GM19395 (cell line): Measurements from ENCODE around the gene NACC1.
"Not testable (repeated sequence)": the region's sequence is repeated elsewhere in the genome, so short reads cannot be mapped to it uniquely, and the experiment has no call there.

Experiments used
- ATAC-seq: cut with Tn5 transposase; IDR thresholded peaks from one replicate; pipeline ENCODE4 v1.9.1; 2021; ENCODE audit warnings: mild to moderate bottlenecking, moderate library complexity; ENCODE audit not compliant: unreplicated experiment

The NACC1 gene

DNA sequence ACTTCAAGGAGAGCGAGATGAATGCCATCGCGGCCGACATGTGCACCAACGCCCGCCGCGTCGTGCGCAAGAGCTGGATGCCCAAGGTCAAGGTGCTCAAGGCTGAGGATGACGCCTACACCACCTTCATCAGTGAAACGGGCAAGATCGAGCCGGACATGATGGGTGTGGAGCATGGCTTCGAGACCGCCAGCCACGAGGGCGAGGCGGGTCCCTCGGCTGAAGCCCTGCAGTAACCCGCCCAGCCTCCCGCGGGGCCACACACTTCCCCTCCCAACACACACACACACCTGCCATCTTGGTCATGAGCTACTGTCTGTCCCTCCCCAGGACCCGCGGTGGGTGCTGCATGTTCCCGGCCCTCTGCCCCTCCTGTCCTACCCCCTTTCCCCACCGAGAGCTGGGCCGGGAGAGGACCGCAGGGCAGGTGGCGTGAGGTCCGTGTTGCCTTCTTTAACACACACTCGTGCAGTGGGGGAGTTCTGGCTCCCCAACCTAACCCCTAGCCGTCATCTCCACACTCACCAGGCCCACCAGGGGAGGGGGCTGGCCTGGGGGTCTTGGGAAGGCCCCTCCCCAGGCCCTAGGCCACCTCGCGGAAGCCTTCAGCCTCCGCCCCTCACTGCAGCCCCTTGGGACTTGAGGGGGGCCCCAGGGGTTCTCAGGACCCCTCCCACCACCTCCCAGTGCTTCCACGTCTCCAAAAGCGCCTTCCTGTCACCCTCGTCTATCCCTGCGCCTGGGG, 20.3 kb downstream of the NACC1 start:
- ATAC-seq, result no peak

DNA sequence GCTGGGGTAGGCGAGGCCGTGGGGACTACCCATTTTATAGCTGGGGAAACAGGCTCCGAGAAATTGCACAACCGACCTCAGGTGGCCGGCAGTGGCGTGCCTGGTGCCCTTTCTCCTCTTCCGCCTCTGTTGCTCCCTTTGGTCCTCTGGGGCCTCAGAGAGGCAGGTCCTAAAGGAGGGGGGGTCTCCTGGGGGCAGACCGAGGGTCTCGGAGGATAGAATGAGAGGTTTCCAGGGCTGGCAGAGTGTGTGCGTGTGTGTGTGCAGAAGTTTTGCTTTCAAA, 20.8 kb downstream of the NACC1 start:
- no peak for ATAC-seq

DNA sequence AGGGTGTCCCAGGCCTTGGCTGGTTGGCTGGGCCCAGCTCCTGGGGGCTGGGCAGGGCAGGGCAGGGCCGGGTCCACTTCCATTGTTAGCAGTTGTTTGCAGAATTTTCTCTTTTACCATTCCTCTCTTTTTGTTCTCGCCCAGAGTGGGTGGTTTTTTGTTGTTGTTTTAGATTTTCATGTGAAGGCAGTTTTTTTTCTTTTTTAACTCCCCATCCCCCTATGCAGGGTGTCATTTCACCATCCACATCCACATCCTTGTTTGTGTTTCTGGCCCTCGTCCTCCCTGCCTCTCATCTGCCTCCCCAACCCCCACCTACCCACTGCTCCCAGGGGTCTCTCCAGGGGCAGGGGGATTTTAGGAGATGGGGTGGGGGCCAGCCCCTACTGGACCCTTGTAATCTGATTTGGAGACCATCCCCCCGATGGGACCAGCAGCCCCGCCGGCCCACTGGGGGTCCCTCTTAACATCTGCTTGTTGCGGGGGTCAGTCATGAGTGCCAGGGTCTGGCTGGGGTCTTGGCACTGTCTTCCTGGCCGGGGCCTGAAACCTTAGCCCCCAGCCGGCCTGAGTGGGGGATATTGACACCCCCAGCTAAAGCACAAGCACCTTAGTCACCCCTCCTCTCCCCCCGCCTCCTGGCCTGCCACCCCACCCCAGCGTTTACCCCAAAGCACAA, 21.7 kb downstream of the NACC1 start:
- no peak for ATAC-seq

DNA sequence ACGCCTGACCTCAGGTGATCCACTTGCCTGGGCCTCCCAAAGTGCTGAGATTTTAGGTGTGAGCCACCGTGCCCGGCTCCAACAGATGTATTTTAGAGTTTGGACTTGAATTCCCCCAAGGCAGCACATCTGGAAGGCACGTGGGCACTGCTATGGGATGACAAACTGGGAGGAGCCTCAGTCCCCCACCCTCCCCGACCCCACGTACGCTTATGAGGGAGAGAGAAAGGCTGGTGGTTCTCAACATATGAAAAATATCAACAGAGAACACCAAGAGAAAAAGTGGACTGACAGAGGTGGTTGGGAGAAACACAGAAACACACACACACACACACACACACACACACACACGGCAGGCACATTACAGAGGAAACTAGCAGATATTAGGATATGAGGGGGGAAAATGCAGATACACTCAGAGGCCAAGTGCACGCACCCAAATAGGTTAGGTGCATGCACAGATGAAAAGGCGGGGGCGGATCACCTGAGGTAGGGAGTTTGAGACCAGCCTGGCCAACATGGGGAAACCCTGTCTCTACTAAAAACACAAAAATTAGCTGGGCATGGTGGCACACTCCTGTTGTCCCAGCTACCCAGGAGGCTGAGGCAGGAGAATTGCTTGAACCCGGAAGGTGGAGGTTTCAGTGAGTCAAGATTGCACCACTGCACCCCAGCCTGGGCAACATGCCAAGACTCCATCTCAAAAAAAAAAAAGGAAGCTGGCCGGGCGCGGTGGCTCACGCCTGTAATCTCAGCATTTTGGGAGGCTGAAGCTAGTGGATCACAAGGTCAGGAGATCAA, 28.9 kb downstream of the NACC1 start:
- no peak for ATAC-seq

DNA sequence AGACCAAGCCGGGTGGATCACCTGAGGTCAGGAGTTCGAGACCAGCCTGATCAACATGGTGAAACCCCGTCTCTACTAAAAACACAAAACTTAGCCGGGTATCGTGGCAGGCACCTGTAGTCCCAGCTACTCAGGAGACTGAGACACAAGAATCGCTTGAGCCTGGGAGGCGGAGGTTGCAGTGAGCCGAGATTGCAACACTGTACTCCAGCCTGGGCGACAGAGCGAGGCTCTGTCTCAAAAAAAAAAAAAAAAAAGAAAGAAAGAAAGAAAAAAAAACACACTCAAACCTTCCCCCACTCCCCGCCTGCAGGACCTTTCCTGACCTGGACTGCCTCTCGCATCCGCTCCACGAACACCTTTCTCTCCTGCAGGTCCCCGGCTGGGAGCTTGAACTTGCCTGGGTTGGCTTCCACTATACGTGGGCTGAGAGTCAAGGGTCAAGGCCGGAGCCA, 31.1 kb downstream of the NACC1 start:
- not testable (repeated sequence) for ATAC-seq

DNA sequence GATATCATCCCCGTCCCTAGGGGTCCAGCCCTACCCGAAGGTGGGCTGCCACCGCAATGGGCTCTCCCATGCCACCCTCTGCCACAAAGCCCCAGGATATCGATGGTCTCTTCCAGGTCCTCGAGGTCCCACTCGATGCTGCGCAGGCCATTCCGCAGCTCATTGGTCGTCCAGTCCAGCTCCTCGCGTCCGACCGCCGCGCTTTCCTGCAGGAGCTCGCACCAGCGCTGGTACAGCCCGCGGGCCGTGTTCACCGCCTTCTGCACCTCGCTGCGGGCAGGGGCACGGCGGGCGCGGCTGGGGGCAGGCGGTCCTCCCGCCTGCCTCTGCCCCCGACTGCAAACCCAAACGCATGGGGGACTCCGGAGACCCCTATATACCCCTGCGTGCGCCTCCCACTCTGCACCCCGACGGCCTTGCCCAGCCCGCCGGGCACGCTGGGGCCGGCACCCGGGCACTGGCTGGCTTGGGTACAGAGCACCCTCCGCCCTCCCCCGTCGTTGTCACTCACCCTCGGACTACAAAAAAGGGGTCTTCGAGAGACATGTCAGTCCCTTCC, 31.6 kb downstream of the NACC1 start:
- peak; percentile 2 for ATAC-seq

DNA sequence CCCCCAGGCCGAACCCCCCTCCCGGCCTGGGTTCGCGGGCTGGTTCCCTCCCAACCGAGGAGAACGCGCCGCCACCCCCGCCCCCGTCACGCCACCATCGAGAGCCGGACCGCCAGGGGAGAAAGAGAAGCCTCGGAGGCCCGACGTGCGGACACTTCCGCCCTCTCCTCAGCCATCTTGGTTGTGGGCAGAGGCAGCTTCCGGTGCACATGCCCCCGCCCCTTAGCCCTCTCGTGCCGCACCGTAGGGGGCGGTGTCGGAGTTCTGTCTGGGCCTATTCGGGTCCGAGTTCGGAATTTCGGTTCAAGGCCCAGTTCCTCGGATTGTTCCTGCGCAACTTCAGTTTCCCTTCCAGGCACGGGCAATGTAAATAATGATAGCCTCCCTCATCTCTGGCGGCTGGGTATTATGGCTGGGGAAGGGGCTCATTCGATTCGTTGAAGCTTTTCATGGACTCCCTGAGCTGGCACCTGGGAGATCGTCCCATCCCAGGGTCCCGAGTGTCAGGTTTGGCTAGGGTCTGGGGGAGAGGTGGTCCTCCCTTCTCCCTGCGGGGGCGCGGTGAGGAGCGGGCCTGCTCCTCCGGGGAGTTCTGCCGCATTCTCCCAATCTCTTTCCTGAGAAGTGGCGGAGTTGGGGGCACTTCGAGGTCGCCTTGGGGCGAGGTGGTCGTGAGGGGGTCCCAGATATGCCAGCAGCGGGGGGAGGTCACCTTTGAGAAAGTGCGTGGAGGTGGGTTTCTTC, 32.3 kb downstream of the NACC1 start, which contains the start of the genes IER2 and STX10:
IER2 (plus strand) TSS at position 225 of the 744 bp plus-strand sequence. CDS start 2,776 bp downstream, outside the sequence.
STX10 (minus strand) TSS at position 189 of the 744 bp plus-strand sequence. CDS start 202 bp downstream, outside the sequence.
- peak; percentile 43 for ATAC-seq

DNA sequence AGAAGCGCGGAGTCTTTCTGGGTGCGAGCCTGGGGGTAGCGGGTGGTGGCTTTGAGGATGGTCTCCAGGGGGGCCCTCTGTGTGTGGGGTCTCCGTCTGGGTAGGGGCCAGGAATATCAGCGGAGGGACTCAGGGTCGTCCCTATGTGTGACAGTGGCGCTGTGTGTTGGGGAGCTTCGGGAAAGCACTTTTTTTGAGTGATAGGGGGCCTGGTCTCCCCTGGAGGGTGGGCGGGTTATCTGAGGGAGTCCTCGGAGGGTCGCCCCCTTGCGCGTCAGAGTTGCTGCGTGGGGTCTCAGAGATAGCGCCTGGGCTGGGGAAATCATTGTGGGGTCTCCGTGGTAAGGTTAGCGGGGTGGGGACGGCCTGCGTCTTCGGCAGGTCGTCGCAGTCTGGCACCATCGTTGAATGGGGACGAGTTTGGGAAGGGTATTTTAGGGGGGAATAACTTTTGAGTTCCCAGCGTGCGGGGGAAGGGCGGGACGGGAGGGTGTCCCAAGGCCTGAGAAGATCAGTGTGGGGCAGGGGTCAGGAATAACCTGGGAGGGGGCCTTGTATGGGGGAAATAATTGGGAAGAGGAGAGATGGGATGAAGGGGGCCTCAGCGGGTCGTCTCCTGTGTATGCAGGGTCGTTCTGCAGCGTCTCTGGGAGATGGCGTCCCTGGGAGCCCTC, 33.0 kb downstream of the NACC1 start:
- ATAC-seq, result no peak

DNA sequence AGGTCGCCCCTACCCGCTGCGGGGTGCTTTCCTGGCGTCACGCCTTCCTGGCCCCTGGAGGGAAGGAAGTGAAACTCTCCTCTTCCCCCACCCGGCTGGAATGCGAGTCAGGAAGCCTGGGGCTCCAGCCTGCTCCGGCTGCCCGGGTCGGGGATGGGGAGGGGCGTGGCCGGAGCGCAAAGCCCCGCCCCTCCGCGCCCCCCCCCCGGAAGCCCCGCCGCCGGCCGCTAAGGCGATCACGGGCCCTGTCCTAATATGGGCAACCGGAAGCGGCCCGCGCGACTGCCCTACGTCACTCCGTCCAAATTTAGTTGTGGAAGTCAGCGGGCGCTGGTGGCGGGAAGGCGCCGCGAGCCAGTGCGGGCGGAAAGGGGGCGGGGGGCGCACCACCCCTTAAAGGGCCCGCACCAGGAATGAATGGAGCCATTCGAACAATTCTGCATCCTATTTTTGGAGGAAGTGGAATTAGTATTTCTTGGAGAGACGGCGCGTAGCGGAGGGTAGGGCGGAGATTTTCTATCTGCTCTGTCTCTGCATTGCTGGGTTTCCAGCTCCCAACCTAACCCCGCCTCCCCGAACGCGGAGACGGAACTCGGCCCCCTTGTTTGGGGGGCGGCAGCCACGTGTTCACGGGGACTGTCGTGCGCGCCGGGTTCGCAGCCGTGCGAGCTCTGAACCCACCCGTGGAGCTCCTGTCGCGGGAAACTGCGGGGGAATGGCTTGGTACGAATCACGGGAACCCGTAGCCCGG, 33.7 kb downstream of the NACC1 start:
- peak; percentile 41 for ATAC-seq

DNA sequence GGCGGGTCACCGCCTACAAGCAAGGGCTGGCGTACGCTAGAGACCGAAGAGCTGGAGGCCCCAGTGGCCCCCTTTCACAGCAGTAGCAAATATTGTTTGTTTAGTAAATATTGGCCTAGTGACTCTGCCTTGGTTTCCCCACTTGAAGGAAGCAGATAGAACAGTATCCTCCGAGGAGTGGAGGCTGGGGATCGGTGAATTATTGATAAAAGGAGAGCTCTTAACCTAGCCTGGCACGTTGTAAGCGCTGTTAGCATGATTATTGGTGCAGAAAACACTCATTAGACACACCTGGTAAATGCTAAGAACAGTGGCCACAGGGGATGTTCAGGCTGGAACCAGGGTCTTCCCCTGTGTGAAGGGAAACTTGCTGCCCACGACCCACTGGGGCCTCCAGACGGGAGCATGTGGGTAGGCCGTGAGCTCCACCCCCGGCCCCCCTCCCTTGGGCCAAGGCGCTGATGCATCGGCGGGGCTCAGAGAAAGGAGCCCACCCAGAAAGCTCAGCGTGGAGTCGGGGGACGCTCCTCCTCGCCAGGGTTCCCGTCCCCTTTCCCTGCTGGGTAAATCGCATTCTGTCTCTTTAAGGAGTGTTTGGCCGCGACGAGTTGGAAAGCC, 34.4 kb downstream of the NACC1 start:
- ATAC-seq, result peak; percentile 1

DNA sequence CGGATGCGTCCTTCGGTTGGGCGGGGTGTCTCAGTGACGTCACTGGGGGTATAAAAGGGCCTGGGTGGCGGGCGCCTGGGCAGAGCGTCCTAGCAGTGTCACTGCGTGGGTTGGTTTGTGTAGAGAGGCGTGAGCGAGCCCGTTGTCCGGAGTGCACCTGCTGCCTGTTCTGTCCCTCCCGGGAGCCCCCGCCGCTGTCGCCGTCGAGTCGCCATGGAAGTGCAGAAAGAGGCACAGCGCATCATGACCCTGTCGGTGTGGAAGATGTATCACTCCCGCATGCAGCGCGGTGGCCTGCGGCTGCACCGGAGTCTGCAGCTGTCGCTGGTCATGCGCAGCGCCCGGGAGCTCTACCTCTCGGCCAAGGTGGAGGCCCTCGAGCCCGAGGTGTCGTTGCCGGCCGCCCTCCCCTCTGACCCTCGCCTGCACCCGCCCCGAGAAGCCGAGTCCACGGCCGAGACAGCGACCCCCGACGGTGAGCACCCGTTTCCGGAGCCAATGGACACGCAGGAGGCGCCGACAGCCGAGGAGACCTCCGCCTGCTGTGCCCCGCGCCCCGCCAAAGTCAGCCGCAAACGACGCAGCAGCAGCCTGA, 35.0 kb downstream of the NACC1 start:
- peak; percentile 30 for ATAC-seq

DNA sequence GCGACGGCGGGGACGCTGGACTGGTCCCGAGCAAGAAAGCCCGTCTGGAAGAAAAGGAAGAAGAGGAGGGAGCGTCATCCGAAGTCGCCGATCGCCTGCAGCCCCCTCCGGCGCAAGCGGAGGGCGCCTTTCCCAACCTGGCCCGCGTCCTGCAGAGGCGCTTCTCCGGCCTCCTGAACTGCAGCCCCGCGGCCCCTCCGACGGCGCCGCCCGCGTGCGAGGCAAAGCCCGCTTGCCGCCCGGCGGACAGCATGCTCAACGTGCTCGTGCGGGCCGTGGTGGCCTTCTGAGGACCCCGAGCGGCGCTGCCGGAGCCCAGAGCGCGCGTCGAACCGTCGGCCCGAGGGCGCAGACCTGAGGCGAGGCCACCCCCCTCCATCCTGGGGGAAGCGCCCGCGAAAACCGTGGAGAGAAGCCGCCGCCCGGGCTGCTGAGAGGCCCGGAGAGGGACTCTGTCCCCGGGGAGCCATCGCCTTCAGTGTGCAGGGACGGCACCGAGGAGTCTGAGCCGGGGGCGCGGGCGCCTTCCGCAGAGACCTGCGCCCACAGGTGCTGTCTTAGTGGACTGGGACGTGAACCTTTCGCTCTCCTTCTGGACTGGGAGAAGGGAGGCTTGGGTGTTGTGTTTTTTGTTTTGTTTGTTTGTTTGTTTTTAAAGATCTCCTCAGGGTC, 35.6 kb downstream of the NACC1 start:
- ATAC-seq, result no peak

DNA sequence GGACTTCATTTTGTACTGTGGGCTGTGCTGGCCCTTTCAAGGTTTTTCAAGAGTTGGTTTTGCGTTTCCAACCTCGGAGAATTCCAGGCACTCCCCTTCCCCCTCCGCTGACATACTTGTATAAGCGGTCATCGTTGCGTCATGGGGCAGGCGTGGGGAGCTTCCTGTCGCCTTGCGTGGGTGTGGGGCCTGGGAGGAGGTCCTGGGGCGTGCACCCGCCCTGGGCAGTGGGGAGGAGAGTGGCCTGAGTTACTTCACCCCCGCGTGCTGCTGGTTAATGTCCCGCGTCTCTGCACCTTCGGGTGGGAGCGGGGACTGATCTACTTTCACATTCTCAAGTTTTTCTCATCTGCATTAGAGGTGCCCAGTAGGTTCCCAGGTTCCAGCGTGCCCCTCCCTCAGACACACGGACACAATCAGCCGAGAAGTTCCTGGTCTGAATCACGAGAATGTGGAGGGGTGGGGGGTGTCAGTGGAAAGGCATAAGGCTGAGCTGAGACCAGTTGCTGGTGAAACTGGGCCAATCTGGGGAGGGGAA, 36.2 kb downstream of the NACC1 start:
- no peak for ATAC-seq

DNA sequence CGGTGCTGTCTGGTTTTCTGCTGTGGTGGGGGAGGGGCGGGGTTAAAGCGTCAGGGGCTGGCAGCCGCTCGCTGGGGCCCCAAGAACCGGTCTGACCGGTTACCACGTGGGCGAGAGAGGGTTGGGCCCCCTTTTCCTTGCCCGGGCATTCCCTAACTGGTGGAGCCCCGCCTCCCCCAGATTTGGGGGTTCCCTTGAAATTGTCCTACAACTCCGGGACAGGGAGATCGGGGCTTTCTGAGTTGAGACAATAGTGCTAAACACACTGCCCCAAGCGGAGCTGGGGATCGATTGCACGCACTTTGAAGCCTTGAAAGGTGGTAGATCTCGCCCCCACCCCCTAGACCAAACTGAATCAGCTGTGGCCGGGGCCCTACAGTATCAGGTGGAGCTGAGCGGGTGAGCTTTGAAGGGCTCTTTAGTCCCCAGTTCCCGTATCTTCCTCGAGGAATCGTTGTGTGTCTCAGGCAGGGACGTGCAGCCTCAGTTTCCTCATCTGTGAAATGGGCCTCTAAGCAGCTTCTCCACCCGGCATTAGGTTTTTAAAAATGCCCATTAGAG, 36.9 kb downstream of the NACC1 start:
- ATAC-seq, result no peak

DNA sequence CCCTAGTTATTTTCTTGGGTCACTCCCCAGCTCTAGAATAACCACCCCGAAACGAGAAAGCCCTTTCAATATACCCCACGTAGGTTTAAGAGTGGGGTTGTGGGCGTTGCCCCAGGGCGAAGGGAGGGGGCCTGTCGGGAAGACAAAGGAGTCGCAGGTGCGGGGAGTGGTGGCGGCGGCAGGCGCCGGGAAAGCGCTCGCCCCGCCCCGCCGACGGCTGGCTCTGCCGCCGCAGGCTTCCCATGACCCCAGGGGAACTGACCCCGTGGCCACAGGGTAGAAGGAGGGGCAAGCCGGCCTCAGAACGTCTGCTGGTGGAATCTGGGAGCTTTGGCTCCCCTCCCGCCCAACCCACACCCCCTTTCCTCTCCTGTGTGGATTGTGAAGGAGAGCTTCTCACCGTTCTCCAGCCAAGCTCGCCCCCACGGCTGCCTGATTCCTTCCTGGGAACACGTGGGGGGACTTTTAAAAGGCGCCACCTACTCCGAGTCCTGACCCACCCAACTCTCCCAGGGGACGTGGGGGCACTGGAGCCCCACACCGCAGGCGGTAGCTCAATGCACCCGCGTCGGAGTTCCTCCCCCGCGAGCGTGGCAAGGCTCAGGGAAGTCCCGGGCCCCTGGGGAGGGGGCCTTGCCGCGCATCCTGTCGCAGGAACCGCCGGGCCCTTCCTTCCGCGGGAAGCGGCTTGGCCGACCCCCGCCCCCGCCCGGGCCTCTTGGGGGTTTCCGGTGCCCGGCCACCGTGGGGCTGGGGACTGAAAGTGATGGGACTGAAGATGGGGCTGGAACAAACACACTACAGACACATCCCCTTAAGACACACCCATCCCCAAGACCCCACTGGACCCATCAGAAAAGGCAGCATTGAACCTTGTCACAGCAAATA, 37.7 kb downstream of the NACC1 start:
- ATAC-seq, result no peak

DNA sequence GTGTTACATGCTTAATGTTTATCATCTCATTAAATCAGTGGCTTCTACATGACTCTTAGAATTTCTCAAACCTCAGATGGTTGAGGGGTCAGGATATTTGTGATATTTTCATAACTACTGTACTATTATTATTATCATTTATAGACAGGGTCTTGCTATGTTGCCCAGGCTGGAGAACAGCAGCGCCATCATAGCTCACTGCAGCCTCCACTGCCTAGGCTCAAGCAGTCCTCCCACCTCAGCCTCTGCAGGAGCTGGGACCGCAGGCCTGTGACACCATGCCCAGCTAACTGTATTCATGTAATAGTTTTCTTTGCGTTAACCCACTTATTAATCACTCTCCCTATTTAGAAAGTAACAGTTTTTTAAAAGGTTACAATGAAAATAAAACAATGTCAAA, 41.6 kb downstream of the NACC1 start:
- no peak for ATAC-seq
